Measurements from ENCODE around the gene ARHGEF19. TPM values are rescaled to one million over a fixed set of nuclear protein-coding genes. Genes with fewer than 3 reads are reported as not detected.

The ARHGEF19 gene
- total RNA-seq, 1 donor from 2014 or later: 29.5 TPM

GRCh38 chr1:16256478-16256877 lies 44.0 kb upstream of the ARHGEF19 start:
- no peak for DNase-seq (ENCODE audit: extremely low spot score, unreplicated experiment)
- no peaks in the 10 kb centered on the region for H3K9me3 Mint-ChIP-seq
- H3K4me1 Mint-ChIP-seq (ENCODE audit: unreplicated experiment): no peaks in the 10 kb centered on the region
- no peak for TF ChIP-seq CTCF (conservative IDR thresholded peaks at IDR 0.05)
- H3K4me3 Mint-ChIP-seq: no peak overlapping the region
- H3K36me3 Mint-ChIP-seq: peaks cover 13% of the 10 kb centered on the region
- H3K27ac Mint-ChIP-seq: no peak overlapping the region
- H3K27me3 Mint-ChIP-seq: no peaks in the 10 kb centered on the region

- no peaks in the 10 kb centered on the region for H3K27me3 Mint-ChIP-seq
- H3K4me3 Mint-ChIP-seq: no peak overlapping the region
- peaks cover 9% of the 10 kb centered on the region for H3K36me3 Mint-ChIP-seq
- no peaks in the 10 kb centered on the region for H3K4me1 Mint-ChIP-seq (ENCODE audit: unreplicated experiment)
- peak overlapping the region; percentile 70 for H3K27ac Mint-ChIP-seq
- no peak for DNase-seq (ENCODE audit: extremely low spot score, unreplicated experiment)
- H3K9me3 Mint-ChIP-seq: no peaks in the 10 kb centered on the region
- no peak for TF ChIP-seq CTCF (conservative IDR thresholded peaks at IDR 0.05)
Observed at GRCh38 chr1:16254263-16254928, 41.9 kb upstream of the ARHGEF19 start.

- H3K27me3 Mint-ChIP-seq: no peaks in the 10 kb centered on the region
- no peak for TF ChIP-seq CTCF (conservative IDR thresholded peaks at IDR 0.05)
- no peak overlapping the region for H3K4me3 Mint-ChIP-seq
- peaks cover 9% of the 10 kb centered on the region for H3K36me3 Mint-ChIP-seq
- peaks cover 8% of the 10 kb centered on the region for H3K4me1 Mint-ChIP-seq (ENCODE audit: unreplicated experiment)
- H3K27ac Mint-ChIP-seq: peak overlapping the region; percentile 57
- no peak for DNase-seq (ENCODE audit: extremely low spot score, unreplicated experiment)
- no peaks in the 10 kb centered on the region for H3K9me3 Mint-ChIP-seq
Observed at GRCh38 chr1:16253332-16253922, 41.0 kb upstream of the ARHGEF19 start.

- no peaks in the 10 kb centered on the region for H3K9me3 Mint-ChIP-seq
- H3K27me3 Mint-ChIP-seq: no peaks in the 10 kb centered on the region
- peaks cover 9% of the 10 kb centered on the region for H3K36me3 Mint-ChIP-seq
- H3K4me1 Mint-ChIP-seq (ENCODE audit: unreplicated experiment): peaks cover 9% of the 10 kb centered on the region
- DNase-seq (ENCODE audit: extremely low spot score, unreplicated experiment): no peak
- H3K27ac Mint-ChIP-seq: peak overlapping the region; percentile 57
- no peak overlapping the region for H3K4me3 Mint-ChIP-seq
- TF ChIP-seq CTCF (conservative IDR thresholded peaks at IDR 0.05): no peak
Observed at GRCh38 chr1:16252912-16253311, 40.5 kb upstream of the ARHGEF19 start.

DNA sequence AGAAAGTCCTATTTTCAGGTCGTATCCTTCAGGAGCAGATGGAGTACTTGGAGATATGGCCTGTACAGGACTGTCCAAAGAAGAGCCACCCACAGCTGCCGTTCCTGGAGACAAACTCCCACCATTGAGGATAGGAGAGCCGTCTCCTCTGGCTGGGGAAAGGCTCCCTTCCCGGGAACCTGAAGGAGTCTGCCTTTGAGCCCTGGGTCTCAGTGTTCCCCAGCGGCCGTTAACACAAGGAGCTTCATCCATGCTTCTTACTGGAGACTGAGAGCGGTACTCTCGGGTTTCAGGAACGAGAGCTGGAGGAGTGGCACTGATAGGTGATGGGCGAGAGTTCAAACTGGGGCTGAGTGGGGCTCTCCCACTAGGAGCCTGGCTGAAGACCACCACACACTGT lies 38.9 kb upstream of the ARHGEF19 start:
- Mint-ChIP-seq H3K4me1 (ENCODE audit: unreplicated experiment) (peaks cover 9% of the 10 kb centered on the region), H3K4me3 (no peak overlapping the region), H3K27ac (peak overlapping the region; percentile 3), H3K36me3 (peaks cover 11% of the 10 kb centered on the region), H3K9me3 (no peaks in the 10 kb centered on the region), H3K27me3 (no peaks in the 10 kb centered on the region)
- DNase-seq (ENCODE audit: extremely low spot score, unreplicated experiment): no peak
- no peak for TF ChIP-seq CTCF (conservative IDR thresholded peaks at IDR 0.05)

Measured in type B pancreatic cell (in vitro differentiated cells).